Vagina (tissue), 2 donors: ENCODE measurements around the gene AKR1A1. TPM values are rescaled to one million over a fixed set of nuclear protein-coding genes. Genes with fewer than 3 reads are reported as not detected.
A peak's percentile ranks its signal among the peaks of the same experiment; 100 is the strongest.

Experiments
- DNase-seq, 2 donors: peaks; one replicate each; pipeline ENCODE4 v3.0.0-alpha.2; 2017; ENCODE audit errors: extremely low spot score in 2 of 2
- H3K27ac ChIP-seq: fragments of 200-600 bp; sonication (generic); one replicate; pipeline ENCODE4 v1.5.1; 2019
- H3K27me3 ChIP-seq: fragments of 200-600 bp; sonication (generic); one replicate; pipeline ENCODE4 v1.5.1; 2019
- H3K36me3 ChIP-seq, 2 donors: fragments of 200-600 bp; sonication (generic); one replicate each; pipeline ENCODE4 v1.5.1; 2017 to 2019
- H3K4me1 ChIP-seq: fragments of 200-600 bp; sonication (generic); one replicate; pipeline ENCODE4 v1.5.1; 2019
- H3K4me3 ChIP-seq, 2 donors: fragments of 200-600 bp; sonication (generic); 1 replicate in 1 of 2; 2 replicates in 1 of 2; pipeline ENCODE4 v1.5.1; 2016 to 2019
- H3K9me3 ChIP-seq: fragments of 200-600 bp; sonication (generic); one replicate; pipeline ENCODE4 v1.5.1; 2019
- POLR2A ChIP-seq, 2 donors: fragments of 450-650 bp; IDR thresholded peaks; one replicate each; pipeline ENCODE4 v1.6.1; 2017; ENCODE audit warnings: antibody characterized with exemption in 2 of 2, mild to moderate bottlenecking in 2 of 2, moderate library complexity in 2 of 2
- POLR2AphosphoS5 ChIP-seq, 2 donors: sonication (generic); formaldehyde crosslinking; IDR thresholded peaks; one replicate each; pipeline ENCODE4 v1.9.0; 2017; ENCODE audit warnings: antibody characterized with exemption in 2 of 2, mild to moderate bottlenecking in 2 of 2, low read depth in 1 of 2; ENCODE audit not compliant: insufficient read depth in 1 of 2
- intact Hi-C: fragments of 100-400 bp; cut with DNase I; formaldehyde crosslinking; loops from one replicate; pipeline ENCODE4 v1.15.1; 2023
- total RNA-seq: library from RNA; depleted of rRNA; stranded (reverse); fragments of >200 nt; gene quantifications from one replicate; pipeline ENCODE4 v1.2.3, GENCODE V29; 2016
- TF ChIP-seq, protein P1 (sequence below), 3 experiments: fragments of 450-650 bp in 2 of 3; fragments of 200-600 bp in 1 of 3; sonication (generic) in 1 of 3; IDR thresholded peaks; one replicate each; pipeline ENCODE4 v1.5.1; 2017 to 2019; ENCODE audit warnings: antibody characterized with exemption in 3 of 3, mild to moderate bottlenecking in 2 of 3, moderate library complexity in 2 of 3

The AKR1A1 gene
- 80.3 TPM for total RNA-seq

DNA sequence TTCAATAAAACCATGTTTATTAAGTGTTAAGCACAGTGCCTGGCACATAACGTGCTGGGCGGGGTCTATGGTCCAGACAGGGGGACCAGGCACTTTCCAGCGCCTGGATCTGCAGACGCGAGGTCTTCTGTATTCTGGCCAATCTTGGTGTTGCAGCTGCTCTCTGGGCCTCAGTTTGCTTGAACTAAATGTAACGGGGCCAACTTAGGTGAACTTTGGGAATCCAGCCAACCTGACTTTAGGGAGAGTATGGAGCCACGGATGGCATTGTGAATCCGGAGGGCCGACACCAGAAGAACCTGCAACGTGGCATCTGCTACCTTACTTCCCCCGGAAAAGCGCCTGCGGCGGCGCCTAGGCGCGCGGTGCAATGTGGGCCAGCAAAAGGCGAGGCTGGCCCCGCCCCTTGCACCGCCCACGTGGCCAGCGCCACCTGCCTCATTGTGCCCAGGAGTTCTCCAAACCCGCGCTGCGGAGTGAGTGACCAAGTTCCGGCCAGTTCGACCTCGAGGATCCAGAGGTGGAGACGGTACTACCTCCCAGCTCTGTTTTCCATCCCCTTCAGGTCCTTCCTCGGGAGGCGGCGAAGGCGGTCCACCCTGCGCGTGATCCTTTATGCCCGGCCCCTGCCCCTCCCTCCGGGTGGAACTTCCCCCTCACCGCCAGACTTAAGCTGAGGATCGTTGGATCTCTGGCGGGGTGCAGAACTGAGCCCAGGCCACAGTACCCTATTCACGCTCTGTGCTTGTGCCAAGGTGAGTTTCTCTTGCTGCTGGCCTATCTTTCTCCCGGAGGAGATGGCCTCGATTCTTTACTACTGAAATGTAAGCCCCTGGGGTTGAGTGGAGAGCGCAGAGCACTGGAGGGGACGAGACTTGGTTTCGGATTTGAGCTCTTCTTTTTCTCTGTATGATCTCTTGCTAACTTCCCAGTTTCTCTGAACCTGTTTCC lies at the start of gene AKR1A1:
Gene AKR1A1, plus strand, starts transcription at position 426 of the 951 bp plus-strand sequence. CDS start 10,969 bp downstream, outside the sequence.
- intact Hi-C loops, result no loop called here
- H3K9me3 ChIP-seq, result no peaks in the 10 kb centered on the region

DNA sequence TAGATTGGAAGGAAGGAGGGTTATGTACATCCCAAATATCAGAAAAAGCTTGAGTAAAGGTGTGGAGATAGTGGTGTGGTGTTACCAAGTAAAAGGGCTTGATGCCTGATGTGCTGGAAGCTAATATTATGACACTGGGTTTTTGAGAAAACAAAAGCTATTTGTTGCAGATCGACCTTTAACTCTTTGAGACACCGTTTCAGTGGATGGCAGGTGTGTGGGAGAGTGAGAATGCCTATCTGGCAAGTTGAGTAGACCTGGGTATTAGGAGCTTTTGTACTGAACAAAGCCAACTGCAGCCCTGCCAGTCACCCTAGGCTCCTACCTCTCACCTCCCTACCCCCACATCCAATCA lies 49.1 kb upstream of the AKR1A1 start:
- H3K4me1 ChIP-seq, result peaks cover 19% of the 10 kb centered on the region
- intact Hi-C loops, result no loop called here
- H3K9me3 ChIP-seq, result no peaks in the 10 kb centered on the region
- H3K4me3 ChIP-seq, result no peak overlapping the region
- no peaks in the 10 kb centered on the region for H3K36me3 ChIP-seq
- H3K27me3 ChIP-seq, result no peaks in the 10 kb centered on the region
- H3K27ac ChIP-seq, result no peak overlapping the region
- DNase-seq, result no peak
- TF ChIP-seq POLR2A (IDR thresholded peaks at IDR 0.05), result no peak
- no peak for TF ChIP-seq POLR2AphosphoS5 (IDR thresholded peaks at IDR 0.05; ENCODE audit: insufficient read depth in 1 of 2, low read depth in 1 of 2)
- TF ChIP-seq, protein P1, sequence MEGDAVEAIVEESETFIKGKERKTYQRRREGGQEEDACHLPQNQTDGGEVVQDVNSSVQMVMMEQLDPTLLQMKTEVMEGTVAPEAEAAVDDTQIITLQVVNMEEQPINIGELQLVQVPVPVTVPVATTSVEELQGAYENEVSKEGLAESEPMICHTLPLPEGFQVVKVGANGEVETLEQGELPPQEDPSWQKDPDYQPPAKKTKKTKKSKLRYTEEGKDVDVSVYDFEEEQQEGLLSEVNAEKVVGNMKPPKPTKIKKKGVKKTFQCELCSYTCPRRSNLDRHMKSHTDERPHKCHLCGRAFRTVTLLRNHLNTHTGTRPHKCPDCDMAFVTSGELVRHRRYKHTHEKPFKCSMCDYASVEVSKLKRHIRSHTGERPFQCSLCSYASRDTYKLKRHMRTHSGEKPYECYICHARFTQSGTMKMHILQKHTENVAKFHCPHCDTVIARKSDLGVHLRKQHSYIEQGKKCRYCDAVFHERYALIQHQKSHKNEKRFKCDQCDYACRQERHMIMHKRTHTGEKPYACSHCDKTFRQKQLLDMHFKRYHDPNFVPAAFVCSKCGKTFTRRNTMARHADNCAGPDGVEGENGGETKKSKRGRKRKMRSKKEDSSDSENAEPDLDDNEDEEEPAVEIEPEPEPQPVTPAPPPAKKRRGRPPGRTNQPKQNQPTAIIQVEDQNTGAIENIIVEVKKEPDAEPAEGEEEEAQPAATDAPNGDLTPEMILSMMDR (IDR thresholded peaks at IDR 0.05), result no peak

More for the DNA sequence above, at the start of gene AKR1A1:
- Histone ChIP-seq H3K27me3 (no peaks in the 10 kb centered on the region), H3K4me1 (peaks cover 39% of the 10 kb centered on the region), H3K27ac (peak within 1 kb of the TSS; percentile 86), H3K36me3 (no peaks in the 10 kb centered on the region), H3K4me3 (peak within 1 kb of the TSS; percentile 59 to 61)
- DNase-seq, result peak in 1 of 2 donors; percentile 92
- TF ChIP-seq POLR2A (IDR thresholded peaks at IDR 0.05) (peak in 1 of 2 donors; percentile 29), POLR2AphosphoS5 (IDR thresholded peaks at IDR 0.05; ENCODE audit: insufficient read depth in 1 of 2, low read depth in 1 of 2) (peak; percentile 91 to 92)
- TF ChIP-seq, protein P1 (IDR thresholded peaks at IDR 0.05), result no peak

DNA sequence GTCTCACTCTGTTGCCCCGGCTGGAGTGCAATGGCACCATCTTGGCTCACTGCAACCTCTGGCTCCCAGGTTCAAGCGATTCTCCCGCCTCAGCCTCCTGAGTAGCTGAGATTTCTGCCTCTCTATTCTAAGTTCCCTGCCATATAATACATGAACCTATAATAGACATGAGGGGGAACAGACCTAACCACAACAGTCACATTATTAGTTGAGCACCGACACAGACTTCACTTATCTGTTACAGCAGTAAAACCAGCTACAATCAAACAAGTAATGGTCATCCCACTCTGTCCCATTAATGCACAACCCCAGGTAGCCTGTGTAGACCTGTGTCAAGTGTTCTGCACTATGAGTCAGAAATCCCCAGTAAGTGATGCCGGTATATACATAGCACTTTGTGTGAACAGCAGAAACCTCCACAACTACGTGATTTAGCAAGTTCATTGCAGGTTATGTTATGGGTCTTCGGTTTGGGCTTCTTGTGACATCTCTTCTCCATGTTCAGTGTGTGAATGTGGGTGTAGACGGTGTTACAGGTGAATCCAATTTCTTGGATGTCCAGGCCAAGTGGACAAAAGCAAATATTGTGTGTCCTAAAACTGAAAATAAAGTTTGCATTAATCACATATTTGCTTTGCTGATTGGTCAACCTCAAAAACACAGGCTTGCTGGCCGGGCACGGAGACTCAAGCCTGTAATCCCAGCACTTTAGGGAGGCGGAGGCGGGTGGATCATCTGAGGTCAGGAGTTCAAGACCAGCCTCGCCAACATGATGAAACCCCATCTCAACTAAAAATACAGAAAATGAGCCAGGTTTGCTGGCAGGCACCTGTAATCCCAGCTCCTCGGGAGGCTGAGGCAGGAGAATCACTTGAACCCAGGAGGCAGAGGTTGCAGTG lies 46.9 kb upstream of the AKR1A1 start:
- intact Hi-C loops, result no loop called here
- TF ChIP-seq, protein P1 (IDR thresholded peaks at IDR 0.05), result no peak
- TF ChIP-seq POLR2AphosphoS5 (IDR thresholded peaks at IDR 0.05; ENCODE audit: insufficient read depth in 1 of 2, low read depth in 1 of 2), result no peak
- no peak for TF ChIP-seq POLR2A (IDR thresholded peaks at IDR 0.05)
- no peaks in the 10 kb centered on the region for H3K27me3 ChIP-seq
- no peak overlapping the region for H3K27ac ChIP-seq
- no peak for DNase-seq
- peaks cover 19% of the 10 kb centered on the region for H3K4me1 ChIP-seq
- no peaks in the 10 kb centered on the region for H3K9me3 ChIP-seq
- peaks cover 0 to 2% of the 10 kb centered on the region in 2 donors for H3K36me3 ChIP-seq
- H3K4me3 ChIP-seq, result no peak overlapping the region

DNA sequence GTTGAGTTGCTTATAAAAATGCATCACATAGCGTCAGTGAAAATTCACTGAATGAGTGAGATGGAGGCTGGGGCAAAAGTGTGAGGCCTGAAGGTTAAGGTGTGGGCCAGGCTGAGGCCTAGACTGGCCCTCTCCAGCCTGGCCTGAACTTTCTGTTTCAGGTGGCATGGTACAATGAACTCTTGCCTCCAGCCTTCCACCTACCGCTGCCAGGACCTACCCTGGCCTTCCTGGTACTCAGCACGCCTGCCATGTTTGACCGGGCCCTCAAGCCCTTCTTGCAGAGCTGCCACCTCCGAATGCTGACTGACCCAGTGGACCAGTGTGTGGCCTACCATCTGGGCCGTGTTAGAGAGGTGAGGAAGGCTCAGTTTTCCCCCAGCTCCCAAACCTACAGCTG lies 43.4 kb upstream of the AKR1A1 start:
- no peak overlapping the region for H3K4me3 ChIP-seq
- TF ChIP-seq, protein P1 (IDR thresholded peaks at IDR 0.05), result no peak
- no peak for TF ChIP-seq POLR2AphosphoS5 (IDR thresholded peaks at IDR 0.05; ENCODE audit: insufficient read depth in 1 of 2, low read depth in 1 of 2)
- no peak for TF ChIP-seq POLR2A (IDR thresholded peaks at IDR 0.05)
- H3K36me3 ChIP-seq, result peaks cover 0 to 34% of the 10 kb centered on the region in 2 donors
- no peak for DNase-seq
- intact Hi-C loops, result no loop called here
- no peaks in the 10 kb centered on the region for H3K27me3 ChIP-seq
- no peaks in the 10 kb centered on the region for H3K4me1 ChIP-seq
- H3K27ac ChIP-seq, result no peak overlapping the region
- no peaks in the 10 kb centered on the region for H3K9me3 ChIP-seq
